A204.1 (cell line): Measurements from ENCODE around the gene PXMP4.

Experiments
- FAIRE-seq: peaks from 2 replicates; lab custom pipeline; 2012; peaks lifted over from hg19 to GRCh38; lab: Jason Lieb, UNC

PXMP4 gene

GRCh38 chr20:33731693-33732165, 11.6 kb upstream of the PXMP4 start, which contains the start of gene ZNF341:
Gene ZNF341, plus strand, starts transcription at chr20:33731996. Its CDS starts 26 bp downstream, at chr20:33732022.
- FAIRE-seq = no peak

GRCh38 chr20:33730946-33731692, 11.0 kb upstream of the PXMP4 start:
- FAIRE-seq = no peak

- no peak for FAIRE-seq
Measured at GRCh38 chr20:33729101-33729500, 9.0 kb upstream of the PXMP4 start.

DNA sequence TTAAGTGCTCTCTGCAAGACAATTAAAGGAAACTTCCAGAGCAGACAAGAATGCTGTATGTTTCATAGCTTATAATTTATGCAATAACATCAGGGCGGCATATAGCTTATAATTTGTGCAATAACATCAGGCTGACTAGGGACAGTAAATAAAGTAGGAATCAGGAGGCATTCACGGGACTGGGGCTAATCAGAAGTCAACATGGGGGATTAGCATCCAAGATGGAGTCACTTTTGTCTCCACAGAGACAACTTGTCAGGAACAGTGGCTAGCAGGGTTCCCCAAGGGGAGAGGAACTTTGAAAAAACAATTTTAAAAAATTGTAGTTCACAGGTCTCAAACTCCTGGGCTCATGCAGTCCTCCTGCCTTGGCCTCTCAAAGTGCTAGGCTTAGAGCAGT, 8.4 kb upstream of the PXMP4 start:
- no peak for FAIRE-seq

DNA sequence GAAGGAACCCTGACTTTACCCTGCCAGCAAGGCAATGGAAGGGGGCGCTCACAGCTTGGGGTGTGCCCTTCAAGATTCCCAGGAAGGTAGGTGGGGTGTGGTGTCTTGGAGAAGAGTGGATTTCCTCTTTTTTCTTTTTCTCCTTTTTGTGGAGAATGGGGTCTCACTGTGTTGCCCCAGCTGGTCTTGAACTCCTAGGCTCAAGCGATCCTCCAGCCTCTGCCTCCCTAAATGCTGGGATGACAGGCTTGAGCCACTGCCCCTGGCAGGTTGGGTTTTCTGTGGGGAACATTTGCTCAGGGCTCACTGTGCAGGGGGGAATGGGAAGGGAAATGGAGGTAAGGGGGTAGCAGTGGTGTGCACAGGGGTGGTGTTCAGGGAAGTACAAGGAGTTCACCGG, 7.7 kb upstream of the PXMP4 start:
- no peak for FAIRE-seq

DNA sequence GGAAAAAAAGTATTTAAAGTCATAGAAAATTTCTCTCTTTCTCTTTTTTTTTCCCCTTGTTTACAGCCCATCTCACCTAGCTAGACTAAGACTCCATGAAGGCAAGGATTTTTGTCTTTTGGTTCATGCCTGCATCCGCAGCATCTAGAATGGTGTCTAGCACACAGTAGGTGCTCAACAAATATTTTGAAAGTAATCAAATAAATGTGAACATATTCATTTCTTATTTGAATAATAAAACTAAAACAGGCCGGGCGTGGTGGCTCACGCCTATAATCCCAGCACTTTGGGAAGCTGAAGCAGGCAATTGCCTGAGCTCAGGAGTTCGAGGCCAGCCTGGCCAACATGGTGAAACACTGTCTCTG, 7.0 kb upstream of the PXMP4 start:
- no peak for FAIRE-seq

DNA sequence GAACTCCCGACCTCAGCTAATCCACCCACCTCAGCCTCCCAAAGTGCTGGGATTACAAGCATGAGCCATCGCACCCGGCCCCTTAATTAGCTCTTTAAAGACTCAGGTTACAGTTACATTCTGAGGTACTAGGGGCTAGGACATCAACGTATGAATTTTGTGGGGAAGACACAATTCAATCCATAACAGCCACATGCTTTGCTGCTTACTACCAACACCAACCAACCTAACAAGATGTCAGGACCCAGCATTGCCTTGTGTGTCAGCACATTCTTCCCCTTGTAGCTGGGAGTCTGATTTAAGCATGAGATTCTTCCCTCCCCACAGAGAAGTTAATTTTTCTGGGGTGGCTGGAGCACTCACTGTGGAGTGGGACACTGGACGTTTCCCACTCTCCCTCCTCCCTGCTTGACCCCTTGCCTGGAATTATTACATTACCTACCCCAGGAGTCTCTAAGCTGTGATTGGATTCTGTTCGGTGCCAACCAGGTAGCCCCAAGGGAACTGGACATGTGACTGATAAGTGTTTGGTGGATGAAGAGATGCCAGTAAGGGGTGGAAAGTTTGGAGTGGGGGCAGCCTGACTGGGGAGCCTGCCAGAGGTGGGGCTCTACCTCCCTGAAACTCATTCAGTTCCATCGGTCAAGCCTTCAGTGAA, 5.6 kb upstream of the PXMP4 start:
- no peak for FAIRE-seq

GRCh38 chr20:33724439-33725094, 4.5 kb upstream of the PXMP4 start:
- no peak for FAIRE-seq

- FAIRE-seq = no peak
Measured at GRCh38 chr20:33721391-33722140, 1.5 kb upstream of the PXMP4 start.

DNA sequence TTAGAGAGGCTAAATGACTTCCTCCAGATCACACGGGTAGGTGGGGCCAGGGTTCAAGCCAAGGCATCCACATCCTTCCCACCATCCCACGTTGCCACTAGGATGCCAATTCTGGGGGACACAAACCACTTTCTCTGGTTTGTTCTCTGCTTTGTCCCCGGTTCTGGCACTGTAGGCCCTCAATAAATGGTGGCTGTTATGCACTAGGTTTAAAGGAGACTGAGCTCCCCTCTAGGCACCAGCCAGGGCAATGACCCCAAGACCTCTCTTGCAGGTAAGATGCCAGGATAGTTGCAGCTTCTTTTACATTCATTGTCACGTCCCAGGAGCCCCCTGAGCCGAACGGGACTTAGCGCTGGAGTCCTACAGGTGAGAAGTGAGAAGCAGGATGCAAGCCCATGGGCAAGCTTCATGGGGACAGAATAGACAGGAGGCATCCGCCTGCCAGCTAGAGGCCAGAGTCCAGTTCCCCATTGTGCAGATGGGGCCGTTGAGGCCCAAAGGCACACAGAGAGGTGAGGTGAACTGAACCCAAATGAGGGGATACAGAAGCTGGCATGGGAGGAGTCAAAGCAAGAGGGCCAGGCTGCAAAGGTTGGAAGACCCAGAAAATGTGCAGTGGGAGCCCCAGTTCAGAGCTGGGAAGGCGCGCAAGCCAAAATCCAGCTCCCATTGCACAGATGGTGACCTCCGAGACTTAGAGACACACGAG, 677 bp downstream of the PXMP4 start:
- no peak for FAIRE-seq

DNA sequence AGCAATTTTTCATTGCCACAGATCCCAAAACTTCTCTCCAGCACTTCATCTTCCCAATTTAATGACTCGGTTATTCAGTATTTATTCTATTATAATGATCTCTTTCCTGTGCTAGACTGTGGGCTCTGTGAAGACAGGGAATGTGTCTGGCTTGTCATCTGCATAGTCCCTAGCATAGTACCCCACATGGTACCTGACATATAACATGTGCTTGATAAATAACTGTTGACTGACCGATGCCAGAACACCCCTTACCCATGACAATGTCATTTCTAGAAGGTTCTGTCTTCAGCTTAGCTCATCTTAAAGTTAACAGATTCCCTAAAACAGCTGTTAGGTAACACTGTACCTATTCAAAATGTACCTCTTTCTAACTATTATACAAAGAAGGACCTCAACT, 3.6 kb downstream of the PXMP4 start:
- no peak for FAIRE-seq

DNA sequence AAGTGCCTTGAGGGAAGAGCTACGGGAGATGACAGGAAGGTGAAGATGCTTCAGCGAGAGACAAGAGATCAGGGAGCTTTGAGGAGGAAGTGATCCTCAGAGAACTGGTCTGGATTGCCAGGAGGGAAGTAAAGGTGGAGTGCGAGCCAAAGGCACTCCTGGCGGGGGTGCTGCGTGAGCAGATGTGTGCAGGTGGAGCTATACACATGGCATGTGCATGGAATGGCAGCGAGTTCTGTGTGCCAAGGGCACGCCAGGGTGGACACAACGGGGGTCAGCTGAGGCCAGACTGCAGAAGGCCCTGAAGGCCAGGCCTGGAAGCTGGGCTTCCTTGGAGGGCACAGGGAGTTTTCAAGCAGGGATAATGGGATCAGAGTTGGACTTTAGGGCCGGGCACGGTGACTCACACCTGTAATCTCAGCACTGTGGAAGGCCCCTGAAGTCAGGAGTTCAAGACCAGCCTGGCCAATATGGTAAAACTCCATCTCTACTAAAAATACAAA, 6.2 kb downstream of the PXMP4 start:
- no peak for FAIRE-seq

- FAIRE-seq = no peak
Measured at GRCh38 chr20:33711446-33711738, 8.7 kb downstream of the PXMP4 start.

DNA sequence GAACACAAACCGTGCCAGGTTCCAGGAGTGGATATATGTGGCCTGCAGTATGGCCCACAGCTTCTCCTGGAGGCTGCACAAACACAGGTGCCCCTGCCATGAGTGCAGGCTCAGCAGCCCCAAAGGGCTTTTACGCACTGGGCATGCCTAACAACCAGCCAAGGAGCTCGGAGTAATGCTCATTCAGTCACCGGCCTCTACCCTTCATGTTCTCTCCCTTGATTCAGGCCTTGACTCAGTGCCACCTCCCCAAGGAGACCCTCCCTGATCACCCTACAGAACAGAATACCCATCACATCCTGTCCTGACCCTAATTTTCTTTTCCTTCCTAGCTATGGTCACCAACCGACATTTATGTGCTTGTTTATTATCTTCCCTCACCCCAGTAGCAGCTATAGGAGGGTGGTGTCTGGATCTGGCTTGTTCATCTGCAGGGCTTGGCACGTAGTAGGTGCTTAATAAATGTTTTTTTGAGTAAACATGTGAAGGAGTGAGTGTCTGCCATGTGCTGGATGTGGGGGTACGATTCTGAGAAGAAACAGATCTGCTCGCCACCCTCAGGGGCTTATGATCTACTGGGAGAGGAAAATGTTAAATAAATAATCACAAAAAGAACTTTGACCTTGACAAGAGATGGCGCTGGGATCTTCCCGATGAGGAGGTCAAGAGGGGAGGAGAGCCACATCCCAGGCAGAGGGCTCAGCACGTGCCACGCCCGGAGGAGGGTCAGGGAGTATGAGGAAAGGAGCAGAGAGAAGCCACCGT, 9.2 kb downstream of the PXMP4 start:
- no peak for FAIRE-seq

GRCh38 chr20:33709905-33710541, 10.1 kb downstream of the PXMP4 start:
- no peak for FAIRE-seq

DNA sequence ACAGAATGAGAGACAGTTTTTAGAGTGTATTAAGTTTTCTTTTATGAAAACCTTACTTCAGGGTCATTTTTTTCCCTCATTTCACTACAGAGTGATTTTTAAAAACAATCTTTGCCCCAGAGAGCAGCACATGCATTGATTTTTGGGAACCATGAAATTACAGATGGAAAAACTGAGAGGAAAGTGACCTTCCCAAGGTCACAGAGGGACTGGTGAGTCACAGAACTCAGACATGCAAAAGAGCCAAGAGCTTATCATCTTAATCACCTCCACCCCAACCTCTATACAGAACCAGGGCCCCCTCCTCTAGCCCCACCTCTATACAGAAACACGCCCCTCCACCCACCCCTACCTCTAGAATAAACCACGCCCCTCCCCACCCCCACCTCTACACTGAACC, 10.7 kb downstream of the PXMP4 start:
- no peak for FAIRE-seq

- FAIRE-seq = no peak
Measured at GRCh38 chr20:33707668-33708067, 12.4 kb downstream of the PXMP4 start.

- no peak for FAIRE-seq
Measured at GRCh38 chr20:33704197-33704924, 15.7 kb downstream of the PXMP4 start.

DNA sequence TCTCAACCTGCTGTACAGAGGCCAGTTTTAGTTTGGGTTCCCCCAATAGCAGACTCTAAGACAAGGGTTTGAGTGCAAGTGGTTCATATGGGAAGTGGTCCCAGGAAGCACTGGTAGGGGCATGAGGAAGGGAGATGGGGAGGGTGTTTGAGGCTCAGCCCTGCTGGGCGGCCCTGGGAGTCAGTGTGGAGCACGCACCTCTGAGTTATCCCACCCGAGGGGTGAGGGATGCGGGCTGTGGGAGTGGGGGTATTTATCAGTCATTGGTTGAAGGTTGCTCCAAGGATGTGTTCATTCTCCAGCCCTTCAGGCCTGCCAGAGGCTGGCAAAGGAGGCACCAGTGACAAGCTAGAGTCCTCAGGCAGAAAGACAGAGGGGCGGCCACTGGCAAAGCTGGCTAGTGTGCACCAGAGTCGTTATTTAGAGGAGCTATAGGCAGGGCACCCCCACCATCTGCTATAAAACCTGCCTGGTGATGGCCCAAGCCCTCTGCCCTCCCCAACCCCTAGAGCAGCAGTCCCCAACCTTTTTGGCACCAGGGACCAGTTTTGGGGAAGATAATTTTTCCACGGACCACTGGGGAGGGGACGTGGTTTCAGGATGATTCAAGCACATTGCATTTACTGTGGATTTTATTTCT, 16.5 kb downstream of the PXMP4 start:
- no peak for FAIRE-seq

- FAIRE-seq = no peak
Measured at GRCh38 chr20:33702861-33703260, 17.2 kb downstream of the PXMP4 start.
